NCI-H524 (cell line): ENCODE results near the gene BCL6B.
"Not testable (repeated sequence)": the region's sequence is repeated elsewhere in the genome, so short reads cannot be mapped to it uniquely, and the experiment has no call there.

Experiments used
- DNase-seq, 2 experiments: peaks; one replicate each; lab custom pipeline; 2025; lab: John Stamatoyannopoulos, UW

Gene BCL6B, protein sequence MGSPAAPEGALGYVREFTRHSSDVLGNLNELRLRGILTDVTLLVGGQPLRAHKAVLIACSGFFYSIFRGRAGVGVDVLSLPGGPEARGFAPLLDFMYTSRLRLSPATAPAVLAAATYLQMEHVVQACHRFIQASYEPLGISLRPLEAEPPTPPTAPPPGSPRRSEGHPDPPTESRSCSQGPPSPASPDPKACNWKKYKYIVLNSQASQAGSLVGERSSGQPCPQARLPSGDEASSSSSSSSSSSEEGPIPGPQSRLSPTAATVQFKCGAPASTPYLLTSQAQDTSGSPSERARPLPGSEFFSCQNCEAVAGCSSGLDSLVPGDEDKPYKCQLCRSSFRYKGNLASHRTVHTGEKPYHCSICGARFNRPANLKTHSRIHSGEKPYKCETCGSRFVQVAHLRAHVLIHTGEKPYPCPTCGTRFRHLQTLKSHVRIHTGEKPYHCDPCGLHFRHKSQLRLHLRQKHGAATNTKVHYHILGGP

DNA sequence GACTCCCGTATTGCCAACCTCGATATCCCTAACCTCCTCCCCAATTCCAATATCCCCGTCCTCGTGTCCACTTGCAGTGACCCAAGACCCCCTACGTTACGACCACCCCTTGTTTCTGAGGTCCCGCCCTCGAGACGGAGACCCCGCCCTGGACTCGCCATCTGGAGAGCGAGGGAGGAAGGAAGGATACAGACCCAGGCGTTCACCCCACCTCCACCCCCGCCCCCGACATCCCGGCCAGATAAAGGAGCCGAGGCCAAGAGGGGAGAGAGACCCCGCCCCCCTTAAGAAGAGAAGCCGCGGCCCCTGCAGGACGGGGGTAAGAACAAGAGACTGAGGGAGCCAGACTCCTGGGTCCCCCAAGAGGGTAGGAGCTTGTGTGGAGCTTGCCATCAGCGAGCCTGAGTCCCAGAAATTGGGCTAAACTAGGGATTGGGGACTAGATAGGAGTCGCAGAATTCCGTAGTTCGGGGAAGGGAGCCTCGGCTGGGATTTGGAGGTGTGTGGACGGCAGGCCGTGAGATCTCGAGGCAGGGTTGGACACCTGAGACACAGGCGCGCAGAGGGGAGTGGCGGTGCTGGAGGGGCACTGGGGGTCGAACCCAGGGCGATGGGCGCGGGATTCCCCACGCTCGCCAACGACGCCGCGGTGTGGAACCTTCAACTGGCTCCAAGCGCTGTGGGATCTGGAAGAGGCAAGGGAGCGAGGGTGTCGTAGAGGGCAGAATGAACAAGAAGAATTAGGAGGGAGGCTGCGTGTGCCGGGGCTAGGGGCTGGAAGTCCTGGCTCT is at the start of gene BCL6B:
TSS of gene BCL6B (plus strand) at position 270 of the 791 bp plus-strand sequence. CDS start 622 bp downstream, outside the sequence.
- DNase-seq = no peak

DNA sequence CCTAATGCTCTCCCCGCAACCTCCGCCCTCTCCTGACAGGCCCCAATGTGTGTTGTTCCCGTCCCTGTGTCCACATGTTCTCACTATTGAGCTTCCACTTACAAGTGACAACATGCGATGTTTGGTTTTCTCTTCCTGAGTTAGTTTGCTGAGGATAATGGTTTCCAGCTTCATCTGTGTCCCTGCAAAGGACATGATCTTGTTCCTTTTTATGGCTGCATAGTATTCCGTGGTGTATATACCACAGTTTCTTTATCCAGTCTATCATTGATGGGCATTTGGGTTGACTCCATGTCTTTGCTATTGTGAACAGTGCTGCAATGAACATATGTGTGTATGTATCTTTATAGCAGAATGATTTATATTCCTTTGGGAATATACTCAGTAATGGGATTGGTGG is 43.4 kb upstream of the BCL6B start:
- not testable (repeated sequence) for DNase-seq

DNA sequence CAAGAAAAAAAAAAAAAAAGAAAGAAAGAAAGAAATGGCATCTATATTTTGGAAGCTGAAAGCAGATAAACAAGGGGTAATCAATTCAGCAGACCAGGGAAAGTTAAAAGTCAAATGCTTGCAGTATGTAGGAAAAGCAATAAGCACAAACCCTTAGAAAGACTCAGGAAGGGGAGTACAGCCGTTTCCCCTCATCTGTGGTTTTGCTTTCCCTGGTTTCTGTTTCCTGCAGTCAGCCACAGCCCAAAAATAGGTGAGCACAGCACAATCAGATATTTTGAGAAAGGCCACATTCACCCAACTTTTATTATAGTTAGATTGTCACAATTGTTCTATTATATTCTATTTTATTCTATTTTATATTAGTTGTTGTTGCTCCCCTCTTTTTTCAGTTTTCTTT is 41.4 kb upstream of the BCL6B start:
- no peak for DNase-seq

DNA sequence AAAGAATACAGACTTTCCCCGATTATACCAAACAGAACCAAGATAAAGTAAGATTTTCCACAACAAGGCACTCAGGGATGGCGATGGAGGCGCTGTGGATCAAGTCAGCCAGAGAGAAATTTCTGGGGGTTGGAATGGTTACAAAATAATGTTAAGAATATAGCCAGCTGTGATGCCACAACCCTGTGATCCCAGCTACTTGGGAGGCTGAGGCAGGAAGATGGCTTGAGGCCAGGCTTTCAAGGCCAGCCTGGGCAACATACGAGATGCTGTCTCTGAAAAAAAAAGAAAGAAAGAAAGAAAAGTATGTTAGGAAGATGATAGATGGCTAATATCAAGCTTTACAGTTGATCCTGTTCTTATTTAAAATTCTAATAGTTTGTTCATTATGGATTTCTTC is 37.6 kb upstream of the BCL6B start:
- DNase-seq = no peak

DNA sequence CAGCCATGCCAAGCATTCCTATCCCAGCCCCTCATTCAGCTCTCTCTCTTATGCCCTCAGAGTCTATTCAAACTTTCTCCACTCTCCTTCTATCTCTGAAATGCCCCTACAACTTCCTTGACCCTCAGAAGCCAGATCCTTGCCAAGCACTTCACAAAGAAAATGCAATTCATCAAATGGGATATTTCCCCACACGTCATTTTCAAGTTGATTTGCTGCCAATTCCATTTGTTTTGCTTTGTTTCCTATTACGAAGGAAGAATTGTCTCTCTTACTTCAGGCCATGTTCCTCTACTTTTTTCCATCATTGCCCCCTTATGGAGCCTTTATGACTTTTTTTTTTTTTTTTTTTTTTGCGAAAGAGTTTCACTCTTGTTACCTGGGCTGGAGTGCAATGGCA is 36.2 kb upstream of the BCL6B start:
- no peak for DNase-seq

DNA sequence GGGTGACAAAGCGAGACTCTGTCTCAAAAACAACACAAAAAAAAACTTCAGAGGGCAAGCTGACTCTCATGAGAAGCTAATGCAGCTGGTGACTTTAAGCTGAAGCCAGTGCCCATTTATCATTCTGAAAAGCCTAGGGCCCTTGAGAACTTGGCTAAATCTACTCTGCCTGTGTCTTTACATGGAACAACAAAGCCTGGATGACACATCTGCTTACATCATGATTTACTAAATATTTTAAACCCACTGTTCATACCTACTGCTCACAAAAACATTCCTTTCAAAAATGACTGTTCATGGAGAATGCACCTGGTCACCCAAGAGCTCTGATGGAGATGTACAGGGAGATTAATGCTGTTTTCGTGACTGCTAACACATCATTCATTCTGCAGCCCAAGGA is 33.1 kb upstream of the BCL6B start:
- DNase-seq = no peak

DNA sequence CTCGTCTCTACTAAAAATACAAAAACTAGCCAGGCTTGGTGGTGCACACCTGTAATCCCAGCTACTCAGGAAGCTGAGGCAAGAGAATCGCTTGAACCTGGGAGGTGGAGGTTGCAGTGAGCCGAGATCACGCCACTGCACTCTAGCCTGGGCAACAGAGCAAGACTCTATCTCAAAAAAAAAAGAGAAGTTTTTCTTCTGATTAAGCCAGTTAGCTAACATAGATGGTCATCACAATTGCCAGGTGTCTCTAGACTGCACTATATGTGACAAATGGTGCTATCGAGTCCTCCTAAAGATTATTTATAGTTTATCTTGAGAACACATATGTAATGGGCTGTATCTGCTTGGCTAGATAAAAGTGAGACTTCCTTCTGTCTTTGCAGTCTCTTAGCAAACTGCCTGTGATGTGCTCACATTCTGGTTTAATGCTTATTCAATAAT is 29.2 kb upstream of the BCL6B start:
- DNase-seq = not testable (repeated sequence)

DNA sequence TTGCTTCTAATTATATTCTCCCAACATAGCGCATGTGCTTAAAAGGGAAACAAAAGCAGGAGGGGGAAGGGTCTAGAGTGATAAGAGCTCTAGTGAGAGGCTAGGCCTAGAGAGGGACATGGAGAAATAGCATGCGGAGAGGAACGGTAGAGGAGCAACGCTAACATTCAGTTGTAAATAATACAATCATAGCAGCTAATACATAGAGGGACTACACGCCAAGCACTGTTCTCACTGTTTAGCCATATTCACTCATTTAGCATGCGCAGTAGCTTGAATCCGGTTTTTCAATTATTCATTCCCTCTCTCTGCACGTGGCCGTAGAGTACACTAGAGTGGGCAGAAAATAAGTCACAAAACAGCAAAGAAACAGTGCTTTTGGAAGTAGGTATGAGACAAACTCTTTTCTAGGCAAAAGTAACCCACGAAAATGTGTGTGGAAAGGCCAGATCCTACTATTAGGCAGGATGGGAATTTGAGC is 28.7 kb upstream of the BCL6B start:
- no peak for DNase-seq

DNA sequence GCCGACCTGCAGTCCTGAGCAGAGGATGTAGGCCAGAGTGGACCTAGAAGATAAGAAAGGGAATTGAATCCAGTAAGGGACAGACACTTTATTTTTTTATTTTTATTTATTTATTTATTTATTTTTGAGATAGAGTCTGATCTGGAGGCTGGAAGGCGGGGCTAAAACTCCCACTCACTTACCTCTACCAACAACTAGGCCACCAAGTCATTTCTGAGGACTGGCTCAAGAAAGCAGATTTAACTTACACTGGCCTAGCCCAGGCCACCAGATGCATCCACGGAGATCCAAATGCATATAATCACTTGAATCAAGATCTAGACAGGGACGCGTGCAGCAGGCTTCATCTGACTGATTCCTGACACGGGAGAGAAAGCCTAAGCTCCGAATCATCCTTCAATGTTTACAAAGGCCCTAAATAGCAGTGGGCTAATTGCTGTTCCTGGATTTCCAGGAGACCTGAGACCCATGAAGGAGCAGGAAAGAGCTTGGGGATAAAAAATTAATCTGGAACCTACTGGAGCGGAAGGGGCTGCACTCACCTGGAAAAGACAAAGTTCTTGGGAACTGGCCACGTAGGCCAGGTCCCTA is 28.1 kb upstream of the BCL6B start:
- DNase-seq = no peak

DNA sequence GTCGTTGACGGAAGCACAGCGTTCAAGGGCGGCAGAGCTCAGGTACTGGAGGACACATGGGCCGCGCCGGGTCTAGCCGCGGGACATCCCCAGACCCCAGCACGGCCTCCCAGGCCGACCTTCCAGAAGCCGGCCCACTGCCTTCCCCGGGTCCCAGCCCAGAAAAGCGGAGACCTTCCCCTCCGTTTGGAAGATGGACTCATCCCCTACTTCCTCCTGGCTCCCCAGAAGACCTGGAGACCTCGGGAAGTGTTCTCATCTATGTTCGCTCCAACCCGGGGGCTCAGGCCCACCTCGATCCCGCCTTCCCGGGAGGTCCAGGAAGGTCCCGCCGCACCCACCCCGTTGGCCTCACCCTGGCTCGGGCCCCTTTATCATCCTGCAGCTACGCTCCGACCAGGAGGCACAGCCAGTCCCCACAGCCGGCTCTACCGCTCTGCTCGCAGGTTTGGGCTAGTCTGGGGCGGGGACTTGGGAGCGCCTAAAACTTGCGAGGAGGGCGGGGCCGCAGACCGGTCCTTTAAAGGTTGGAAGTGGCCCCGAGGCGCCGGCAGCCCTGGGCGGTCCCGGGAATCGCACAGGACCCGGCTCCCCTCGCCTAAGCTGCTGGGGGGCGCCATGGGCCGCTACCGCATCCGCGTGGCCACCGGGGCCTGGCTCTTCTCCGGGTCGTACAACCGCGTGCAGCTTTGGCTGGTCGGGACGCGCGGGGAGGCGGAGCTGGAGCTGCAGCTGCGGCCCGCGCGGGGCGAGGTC is 27.2 kb upstream of the BCL6B start, which contains the start of gene ALOX12:
TSS of gene ALOX12 (plus strand) at position 550 of the 756 bp plus-strand sequence. CDS start at position 619, 69 bp downstream.
- no peak for DNase-seq

DNA sequence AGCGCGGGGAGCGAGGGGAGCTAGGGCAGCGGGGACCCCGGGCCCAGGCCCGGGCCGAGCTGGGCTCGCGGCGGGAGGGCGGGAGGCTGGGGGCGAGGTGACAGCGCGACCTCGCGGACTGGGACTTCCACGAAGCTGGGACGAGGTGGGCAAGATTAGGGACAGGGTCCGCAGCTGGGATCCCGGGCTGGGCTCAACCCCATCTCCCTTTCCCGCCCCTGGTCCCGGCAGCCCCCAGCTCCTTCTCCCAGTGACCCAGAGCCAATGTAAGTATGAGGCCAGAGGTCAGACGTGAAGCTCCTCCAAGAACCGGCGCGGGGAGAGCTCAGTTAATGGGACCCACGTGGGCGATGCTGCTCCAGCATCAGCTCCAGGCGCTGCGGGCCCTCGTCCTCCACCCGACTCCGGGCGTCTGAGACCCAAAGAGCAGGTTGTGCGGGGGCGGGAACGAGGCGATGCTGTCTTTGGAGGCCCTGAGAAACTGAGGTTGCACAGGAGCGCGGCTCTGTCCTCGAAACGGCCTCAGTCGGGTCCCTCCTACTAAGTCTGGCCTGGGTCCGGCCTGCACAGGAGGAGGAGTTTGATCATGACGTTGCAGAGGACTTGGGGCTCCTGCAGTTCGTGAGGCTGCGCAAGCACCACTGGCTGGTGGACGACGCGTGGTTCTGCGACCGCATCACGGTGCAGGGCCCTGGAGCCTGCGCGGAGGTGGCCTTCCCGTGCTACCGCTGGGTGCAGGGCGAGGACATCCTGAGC is 26.4 kb upstream of the BCL6B start:
- DNase-seq = no peak

DNA sequence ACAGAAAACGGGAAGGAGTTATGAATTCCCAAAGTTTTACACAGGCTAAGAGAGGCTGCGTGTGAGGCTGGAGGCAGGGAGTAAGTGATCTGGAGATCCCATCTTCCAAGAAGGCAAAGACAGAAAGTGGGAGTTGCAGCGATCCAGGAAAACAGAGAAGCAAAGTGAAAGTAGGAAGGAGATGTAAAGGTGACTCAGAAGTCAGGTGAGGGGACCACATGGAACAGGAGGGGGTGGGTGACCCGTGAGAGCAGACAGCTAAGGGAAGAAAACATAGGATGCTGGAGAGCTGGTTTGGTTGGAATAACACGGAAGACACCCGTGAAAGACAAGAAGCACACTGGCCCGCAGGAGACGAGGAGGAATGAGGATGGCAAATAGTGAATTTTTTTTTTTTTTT is 25.7 kb upstream of the BCL6B start:
- DNase-seq = no peak

DNA sequence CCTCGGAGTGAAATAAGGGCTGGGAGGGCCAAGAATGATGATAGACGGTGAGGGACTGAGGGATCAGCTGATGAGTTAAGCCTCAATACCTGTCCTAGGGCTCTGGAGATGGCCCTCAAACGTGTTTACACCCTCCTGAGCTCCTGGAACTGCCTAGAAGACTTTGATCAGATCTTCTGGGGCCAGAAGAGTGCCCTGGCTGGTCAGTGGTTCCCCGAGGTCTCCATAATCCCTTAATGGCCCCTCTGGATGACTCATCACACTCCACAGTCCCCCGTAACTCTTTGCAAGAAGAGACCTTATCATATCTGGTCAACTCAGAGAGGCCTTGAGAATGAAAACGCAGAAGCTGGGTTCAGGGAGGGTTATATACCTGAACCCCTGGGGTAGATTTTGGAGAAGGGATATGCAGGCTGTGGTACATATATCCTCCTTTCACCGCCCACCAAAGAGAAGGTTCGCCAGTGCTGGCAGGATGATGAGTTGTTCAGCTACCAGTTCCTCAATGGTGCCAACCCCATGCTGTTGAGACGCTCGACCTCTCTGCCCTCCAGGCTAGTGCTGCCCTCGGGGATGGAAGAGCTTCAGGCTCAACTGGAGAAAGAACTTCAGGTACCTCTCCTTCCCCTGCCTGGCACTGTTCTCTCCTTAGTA is 23.9 kb upstream of the BCL6B start:
- DNase-seq = no peak

DNA sequence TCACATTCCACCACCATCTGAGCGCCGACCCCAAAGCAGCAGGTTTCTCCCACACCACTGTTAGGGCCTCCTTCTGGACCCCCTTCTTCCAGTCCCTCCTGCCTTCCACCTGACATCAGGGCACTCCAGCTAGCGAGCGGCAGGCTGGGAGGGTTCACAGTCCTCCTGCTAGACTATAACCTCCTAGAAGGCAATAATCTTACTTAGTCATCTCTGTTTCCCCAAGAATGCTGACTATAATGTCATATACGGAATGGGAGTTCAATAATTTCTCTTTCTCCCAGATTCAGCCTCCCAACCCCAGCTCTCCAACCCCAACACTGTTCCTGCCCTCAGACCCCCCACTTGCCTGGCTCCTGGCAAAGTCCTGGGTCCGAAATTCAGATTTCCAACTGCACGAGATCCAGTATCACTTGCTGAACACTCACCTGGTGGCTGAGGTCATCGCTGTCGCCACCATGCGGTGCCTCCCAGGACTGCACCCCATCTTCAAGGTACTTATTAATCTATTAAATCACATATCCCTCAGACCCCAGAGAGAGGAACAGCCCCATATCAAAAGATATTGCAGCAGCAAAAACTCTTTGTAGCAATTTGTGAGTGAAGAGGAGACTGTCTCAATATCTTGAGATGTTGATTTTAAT is 21.4 kb upstream of the BCL6B start:
- DNase-seq = no peak

DNA sequence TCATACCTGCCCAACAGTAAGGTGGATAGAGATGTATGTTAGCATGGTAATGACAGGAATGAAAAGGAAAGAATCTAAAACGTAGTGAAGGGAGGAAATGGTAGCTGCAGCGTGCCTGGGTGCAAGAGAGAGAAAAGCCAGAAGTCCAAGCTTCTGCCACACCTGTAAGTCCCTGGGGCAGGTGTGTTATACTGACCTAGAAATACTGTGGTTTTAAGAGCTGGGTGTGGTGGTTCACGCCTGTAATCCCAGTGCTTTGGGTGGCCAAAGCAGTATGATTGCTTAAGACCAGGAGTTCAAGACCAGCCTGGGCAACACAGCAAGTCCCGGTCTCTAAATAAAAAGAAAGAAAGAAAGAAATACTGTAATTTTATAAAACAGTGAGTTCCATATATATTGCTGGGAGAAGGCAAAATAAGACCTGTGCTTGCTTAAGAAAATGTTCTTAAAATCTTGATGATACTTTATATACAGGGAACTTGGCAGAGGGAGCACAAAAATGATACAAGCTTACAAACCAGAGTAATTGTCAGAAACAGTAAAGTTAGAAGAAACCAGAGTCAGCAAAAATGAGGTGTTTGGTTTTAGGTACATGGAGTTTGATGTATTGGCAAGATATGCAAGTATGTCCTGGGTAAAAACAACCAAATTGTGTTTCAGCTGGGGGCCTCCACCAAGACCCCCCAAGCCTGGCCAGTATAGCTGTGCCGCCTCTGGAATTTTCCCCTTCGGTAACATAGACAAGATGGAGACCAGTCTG is 20.4 kb upstream of the BCL6B start:
- DNase-seq = no peak

DNA sequence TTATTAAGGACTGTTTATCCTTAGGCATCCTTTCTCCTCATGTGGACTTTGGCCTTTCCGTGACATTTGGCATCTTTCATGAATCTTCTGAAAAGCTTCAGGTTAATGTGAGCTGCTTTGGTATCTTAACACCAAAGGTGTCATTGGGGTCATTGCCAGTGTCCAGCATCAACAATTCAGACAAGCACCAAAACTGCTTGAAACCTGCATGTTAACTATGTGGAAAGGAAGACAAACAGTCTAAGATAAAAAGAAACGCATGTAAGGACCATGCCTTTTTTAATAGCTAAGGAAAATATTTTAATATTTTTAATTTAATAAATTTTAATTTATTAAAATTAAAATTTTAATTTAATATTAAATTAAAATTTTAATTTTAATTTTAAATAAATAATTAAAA is 19.1 kb upstream of the BCL6B start:
- no peak for DNase-seq

DNA sequence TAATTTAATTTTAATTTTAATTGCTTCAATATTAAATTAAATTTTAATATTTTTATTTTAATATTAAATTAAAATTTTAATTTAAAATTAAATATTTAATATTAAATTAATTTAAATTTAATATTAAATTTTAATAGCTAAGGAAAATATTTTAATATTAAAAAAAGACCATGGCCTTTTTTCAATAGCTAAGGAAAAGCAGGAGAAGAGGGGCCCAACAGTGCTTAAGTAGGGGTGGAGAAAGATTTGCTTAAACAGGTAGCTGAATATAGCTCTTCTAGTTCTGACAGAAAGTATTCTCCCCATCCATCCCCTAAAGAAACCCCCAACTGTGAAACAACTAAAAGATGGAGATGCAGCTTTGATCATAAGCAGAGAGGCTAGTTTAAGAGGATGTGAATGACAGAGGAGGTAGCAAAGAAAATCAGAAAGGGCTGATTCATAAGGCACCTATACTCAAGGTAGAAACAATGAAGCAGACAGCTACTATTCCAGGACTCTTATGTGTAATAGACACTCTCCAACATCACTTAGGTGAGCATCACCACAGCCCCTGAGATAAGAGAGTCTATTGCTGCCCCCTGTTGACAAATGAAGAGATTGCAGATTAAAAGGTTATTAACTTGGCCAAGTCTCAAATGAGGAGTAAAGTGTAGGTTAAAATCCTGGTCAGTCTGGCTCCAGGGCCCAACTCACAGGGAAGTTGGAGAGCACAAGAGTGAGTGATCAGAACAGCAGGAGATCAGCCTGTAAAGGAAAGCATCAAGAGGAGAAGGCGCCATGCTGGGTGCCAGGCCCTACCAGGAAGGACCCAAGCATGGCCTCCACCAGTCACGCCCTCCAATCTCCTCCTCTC is 18.2 kb upstream of the BCL6B start:
- peak in 1 of 2 experiments; percentile 20 for DNase-seq

DNA sequence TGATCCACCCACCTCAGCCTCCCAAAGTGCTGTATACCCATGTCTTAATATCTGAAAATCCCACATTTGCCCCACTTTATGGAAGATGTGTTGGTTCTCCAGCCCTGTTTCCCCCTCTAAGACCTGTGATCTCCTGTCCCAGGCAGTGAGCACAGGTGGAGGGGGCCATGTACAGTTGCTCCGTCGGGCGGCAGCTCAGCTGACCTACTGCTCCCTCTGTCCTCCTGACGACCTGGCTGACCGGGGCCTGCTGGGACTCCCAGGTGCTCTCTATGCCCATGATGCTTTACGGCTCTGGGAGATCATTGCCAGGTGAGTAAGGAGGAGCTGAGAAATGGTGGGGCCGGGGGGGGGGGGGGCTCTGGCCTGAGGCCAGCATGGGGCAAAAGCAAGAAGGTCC is 17.1 kb upstream of the BCL6B start:
- DNase-seq = no peak
